Stimulated activated effector memory CD8-positive, alpha-beta T cell treated with anti-CD3 and anti-CD28 coated beads, Interleukin-12 subunit alpha, Interleukin-12 subunit beta, amount 100 ng/mL, for 72 hours (primary cell): Measurements from ENCODE around the gene ATP6V0D1.

Experiments used
- ATAC-seq: fragments of 150-1000 bp; cut with Tn5 transposase; 2 replicates; pipeline ENCODE4 v1.10.0; 2021
- DNase-seq, 2 donors: peaks; one replicate each; pipeline ENCODE4 v3.0.0; 2021 to 2022; ENCODE audit warnings: low spot score in 2 of 2
- H3K27ac Mint-ChIP-seq: one replicate; pipeline ENCODE4 v1.8.0; 2022; ENCODE audit warnings: mild to moderate bottlenecking, mixed read lengths
- H3K36me3 Mint-ChIP-seq: one replicate; pipeline ENCODE4 v1.8.0; 2022; ENCODE audit warnings: mild to moderate bottlenecking, mixed read lengths
- H3K4me1 Mint-ChIP-seq: one replicate; pipeline ENCODE4 v1.8.0; 2022; ENCODE audit warnings: mixed read lengths
- H3K4me3 Mint-ChIP-seq: one replicate; pipeline ENCODE4 v1.8.0; 2022; ENCODE audit warnings: mild to moderate bottlenecking, mixed read lengths
- H3K9me3 Mint-ChIP-seq: one replicate; pipeline ENCODE4 v1.8.0; 2022; ENCODE audit warnings: mixed read lengths

ATP6V0D1 gene

GRCh38 chr16:67395105-67395457, 85.9 kb downstream of the ATP6V0D1 start:
- Mint-ChIP-seq H3K4me3 (peak overlapping the region; percentile 4), H3K4me1 (peaks cover 9% of the 10 kb centered on the region), H3K36me3 (peaks cover 5% of the 10 kb centered on the region), H3K9me3 (no peaks in the 10 kb centered on the region), H3K27ac (no peak overlapping the region)
- ATAC-seq, result no peak
- no peak for DNase-seq

GRCh38 chr16:67394155-67395104, 86.5 kb downstream of the ATP6V0D1 start:
- ATAC-seq (no peak), DNase-seq (no peak)
- H3K27ac Mint-ChIP-seq, result no peak overlapping the region
- peak overlapping the region; percentile 72 for H3K4me3 Mint-ChIP-seq
- peaks cover 5% of the 10 kb centered on the region for H3K36me3 Mint-ChIP-seq
- H3K9me3 Mint-ChIP-seq, result no peaks in the 10 kb centered on the region
- peaks cover 9% of the 10 kb centered on the region for H3K4me1 Mint-ChIP-seq

GRCh38 chr16:67393788-67394154, 87.2 kb downstream of the ATP6V0D1 start:
- no peak overlapping the region for H3K27ac Mint-ChIP-seq
- peak; percentile 2 for ATAC-seq
- H3K36me3 Mint-ChIP-seq, result peaks cover 5% of the 10 kb centered on the region

GRCh38 chr16:67393111-67393787, 87.7 kb downstream of the ATP6V0D1 start, which contains the start of gene TPPP3:
Gene TPPP3 (minus strand): TSS chr16:67393498. CDS start chr16:67391111, 2,387 bp downstream.
- H3K4me1 Mint-ChIP-seq, result peaks cover 9% of the 10 kb centered on the region
- H3K9me3 Mint-ChIP-seq, result no peaks in the 10 kb centered on the region
- peak within 1 kb of the TSS; percentile 72 for H3K4me3 Mint-ChIP-seq
- peak; percentile 59 for ATAC-seq
- peak in 1 of 2 donors; percentile 33 for DNase-seq
- H3K36me3 Mint-ChIP-seq, result peaks cover 5% of the 10 kb centered on the region
- H3K27ac Mint-ChIP-seq, result peak within 1 kb of the TSS; percentile 54

More at GRCh38 chr16:67393788-67394154, 87.2 kb downstream of the ATP6V0D1 start:
- Mint-ChIP-seq H3K4me1 (peaks cover 9% of the 10 kb centered on the region), H3K9me3 (no peaks in the 10 kb centered on the region), H3K4me3 (peak overlapping the region; percentile 72)
- DNase-seq, result no peak

GRCh38 chr16:67392301-67393059, 88.5 kb downstream of the ATP6V0D1 start:
- peaks cover 5% of the 10 kb centered on the region for H3K36me3 Mint-ChIP-seq
- H3K4me3 Mint-ChIP-seq, result no peak overlapping the region
- peaks cover 9% of the 10 kb centered on the region for H3K4me1 Mint-ChIP-seq
- H3K9me3 Mint-ChIP-seq, result no peaks in the 10 kb centered on the region
- peak overlapping the region; percentile 54 for H3K27ac Mint-ChIP-seq
- DNase-seq (no peak), ATAC-seq (no peak)

- no peak overlapping the region for H3K4me3 Mint-ChIP-seq
Measured at GRCh38 chr16:67391424-67392300, 89.3 kb downstream of the ATP6V0D1 start.

GRCh38 chr16:67390816-67391423, 90.0 kb downstream of the ATP6V0D1 start:
- no peak for ATAC-seq
- H3K27ac Mint-ChIP-seq, result no peak overlapping the region
- peaks cover 5% of the 10 kb centered on the region for H3K36me3 Mint-ChIP-seq
- no peaks in the 10 kb centered on the region for H3K9me3 Mint-ChIP-seq
- H3K4me3 Mint-ChIP-seq, result no peak overlapping the region
- no peak for DNase-seq
- peaks cover 9% of the 10 kb centered on the region for H3K4me1 Mint-ChIP-seq

More at GRCh38 chr16:67391424-67392300, 89.3 kb downstream of the ATP6V0D1 start:
- no peaks in the 10 kb centered on the region for H3K9me3 Mint-ChIP-seq
- H3K4me1 Mint-ChIP-seq, result peaks cover 9% of the 10 kb centered on the region
- no peak for ATAC-seq
- peaks cover 5% of the 10 kb centered on the region for H3K36me3 Mint-ChIP-seq
- H3K27ac Mint-ChIP-seq, result peak overlapping the region; percentile 54
- DNase-seq, result no peak

- H3K27ac Mint-ChIP-seq, result no peak overlapping the region
- no peak for ATAC-seq
Measured at GRCh38 chr16:67389911-67390815, 90.8 kb downstream of the ATP6V0D1 start.

GRCh38 chr16:67388591-67388990, 92.4 kb downstream of the ATP6V0D1 start:
- Mint-ChIP-seq H3K4me3 (no peak overlapping the region), H3K27ac (peak overlapping the region; percentile 20), H3K36me3 (peaks cover 5% of the 10 kb centered on the region), H3K4me1 (no peaks in the 10 kb centered on the region), H3K9me3 (no peaks in the 10 kb centered on the region)
- DNase-seq (no peak), ATAC-seq (no peak)

More at GRCh38 chr16:67389911-67390815, 90.8 kb downstream of the ATP6V0D1 start:
- no peak for DNase-seq
- Mint-ChIP-seq H3K4me1 (peaks cover 9% of the 10 kb centered on the region), H3K9me3 (no peaks in the 10 kb centered on the region), H3K36me3 (peaks cover 5% of the 10 kb centered on the region), H3K4me3 (no peak overlapping the region)

- H3K27ac Mint-ChIP-seq, result peak overlapping the region; percentile 20
- H3K9me3 Mint-ChIP-seq, result no peaks in the 10 kb centered on the region
- H3K4me3 Mint-ChIP-seq, result no peak overlapping the region
- no peaks in the 10 kb centered on the region for H3K4me1 Mint-ChIP-seq
- peaks cover 5% of the 10 kb centered on the region for H3K36me3 Mint-ChIP-seq
- no peak for ATAC-seq
- no peak for DNase-seq
Measured at GRCh38 chr16:67388191-67388590, 92.8 kb downstream of the ATP6V0D1 start.
